ENCODE data around the gene SRGAP3.

SRGAP3 gene

GRCh38 chr3:9021271-9022009 is 228.0 kb downstream of the SRGAP3 start:
- TF ChIP-seq CTCF (IDR thresholded peaks at IDR 0.05; ENCODE audit: borderline replicate concordance, control extremely low read depth, extremely low read depth, insufficient read depth, missing control alignments), result no peak
- DNase-seq (ENCODE audit: low spot score), result no peak
- in situ Hi-C loops (cut with MboI; ENCODE audit: low sequenced_read_pairs, unreplicated experiment), result no loop called here

GRCh38 chr3:9020426-9020825 is 229.0 kb downstream of the SRGAP3 start:
- no peak for TF ChIP-seq CTCF (IDR thresholded peaks at IDR 0.05; ENCODE audit: borderline replicate concordance, control extremely low read depth, extremely low read depth, insufficient read depth, missing control alignments)
- in situ Hi-C loops (cut with MboI; ENCODE audit: low sequenced_read_pairs, unreplicated experiment), result no loop called here
- DNase-seq (ENCODE audit: low spot score), result no peak

- in situ Hi-C loops (cut with MboI; ENCODE audit: low sequenced_read_pairs, unreplicated experiment), result no loop called here
- no peak for TF ChIP-seq CTCF (IDR thresholded peaks at IDR 0.05; ENCODE audit: borderline replicate concordance, control extremely low read depth, extremely low read depth, insufficient read depth, missing control alignments)
- DNase-seq (ENCODE audit: low spot score), result no peak
Measured at GRCh38 chr3:9019259-9019961, 230.0 kb downstream of the SRGAP3 start.

GRCh38 chr3:9015250-9015649 is 234.2 kb downstream of the SRGAP3 start:
- in situ Hi-C loops (cut with MboI; ENCODE audit: low sequenced_read_pairs, unreplicated experiment), result no loop called here
- no peak for TF ChIP-seq CTCF (IDR thresholded peaks at IDR 0.05; ENCODE audit: borderline replicate concordance, control extremely low read depth, extremely low read depth, insufficient read depth, missing control alignments)

GRCh38 chr3:9013782-9014563 is 235.5 kb downstream of the SRGAP3 start:
- in situ Hi-C loops (cut with MboI; ENCODE audit: low sequenced_read_pairs, unreplicated experiment), result no loop called here
- no peak for DNase-seq (ENCODE audit: low spot score)
- TF ChIP-seq CTCF (IDR thresholded peaks at IDR 0.05; ENCODE audit: borderline replicate concordance, control extremely low read depth, extremely low read depth, insufficient read depth, missing control alignments), result no peak

More at GRCh38 chr3:9015250-9015649, 234.2 kb downstream of the SRGAP3 start:
- DNase-seq (ENCODE audit: low spot score), result no peak

- no peak for DNase-seq (ENCODE audit: low spot score)
- in situ Hi-C loops (cut with MboI; ENCODE audit: low sequenced_read_pairs, unreplicated experiment), result no loop called here
- no peak for TF ChIP-seq CTCF (IDR thresholded peaks at IDR 0.05; ENCODE audit: borderline replicate concordance, control extremely low read depth, extremely low read depth, insufficient read depth, missing control alignments)
Measured at GRCh38 chr3:9012521-9012920, 236.9 kb downstream of the SRGAP3 start.

Measured in GM13976 (cell line).